IMR-90 (cell line): ENCODE results near the gene AMOTL1. TPM values are rescaled to one million over a fixed set of nuclear protein-coding genes. Genes with fewer than 3 reads are reported as not detected.

ENCODE experiments used
- ATAC-seq: fragments of 200-7000 bp; cut with Tn5 transposase; 2 replicates; pipeline ENCODE4 v1.9.1; 2020; ENCODE audit warnings: low read depth, mild to moderate bottlenecking, moderate library complexity
- BruUV-seq: library from RNA; stranded (reverse); fragments of 400-500 nt; replicated peaks from 2 replicates; lab custom pipeline; 2021; lab: Mats Ljungman, UMichigan
- CTCF ChIA-PET: fragments of 300-600 bp; formaldehyde crosslinking; extraction: SDS; loops from one replicate; lab custom pipeline; 2021; ENCODE audit warnings: antibody characterized with exemption; lab: Yijun Ruan, JAX
- POLR2A ChIA-PET: fragments of 300-600 bp; sonication (Branson Sonifier 250); formaldehyde crosslinking; loops from one replicate; lab custom pipeline; 2022; ENCODE audit warnings: antibody characterized with exemption; ENCODE audit not compliant: unreplicated experiment; lab: Charles Lee
- DNase-seq: peaks from one replicate; pipeline ENCODE4 v3.0.0; 2013
- H2AFZ ChIP-seq: replicated peaks from 2 replicates; pipeline ENCODE3; 2013; ENCODE audit warnings: low read length, mild to moderate bottlenecking; ENCODE audit not compliant: poor library complexity
- H2AK5ac ChIP-seq: 2 replicates; pipeline ENCODE4 v1.6.1; 2013; ENCODE audit warnings: low read depth, low read length, inconsistent platforms
- H2AK9ac ChIP-seq: replicated peaks from 2 replicates; pipeline ENCODE3; 2013; ENCODE audit warnings: mild to moderate bottlenecking, low read depth, low read length, moderate library complexity; ENCODE audit not compliant: poor library complexity
- H2BK120ac ChIP-seq: 2 replicates; pipeline ENCODE4 v1.6.1; 2013; ENCODE audit warnings: low read depth, low read length, inconsistent platforms
- H2BK15ac ChIP-seq: 3 replicates; pipeline ENCODE4 v1.6.1; 2013; ENCODE audit warnings: low read depth, low read length, inconsistent platforms
- H2BK20ac ChIP-seq: 2 replicates; pipeline ENCODE4 v1.6.1; 2013; ENCODE audit warnings: low read depth, mild to moderate bottlenecking, inconsistent platforms, low read length, moderate library complexity
- H2BK5ac ChIP-seq: 2 replicates; pipeline ENCODE4 v1.6.1; 2013; ENCODE audit warnings: mild to moderate bottlenecking, low read depth, low read length, inconsistent platforms; ENCODE audit not compliant: poor library complexity, severe bottlenecking
- H3K14ac ChIP-seq: replicated peaks from 2 replicates; pipeline ENCODE4 v1.6.1; 2013; ENCODE audit warnings: low read depth, low read length, inconsistent platforms
- H3K18ac ChIP-seq: 2 replicates; pipeline ENCODE4 v1.6.1; 2013; ENCODE audit warnings: low read depth, low read length, control low read depth
- H3K23ac ChIP-seq: 2 replicates; pipeline ENCODE4 v1.6.1; 2013; ENCODE audit warnings: low read depth, low read length, inconsistent platforms
- H3K27ac ChIP-seq: 2 replicates; pipeline ENCODE4 v1.5.1; 2013; ENCODE audit warnings: mild to moderate bottlenecking, control low read depth, low read length; ENCODE audit not compliant: insufficient read depth
- H3K27me3 ChIP-seq: 2 replicates; pipeline ENCODE4 v1.6.1; 2013; ENCODE audit warnings: low read length; ENCODE audit not compliant: control insufficient read depth, insufficient read depth
- H3K36me3 ChIP-seq: 2 replicates; pipeline ENCODE4 v1.6.1; 2013; ENCODE audit warnings: low read length, mixed read lengths; ENCODE audit not compliant: control insufficient read depth, insufficient read depth
- H3K4ac ChIP-seq: 2 replicates; pipeline ENCODE4 v1.6.1; 2013; ENCODE audit warnings: low read depth, low read length, inconsistent platforms
- H3K4me1 ChIP-seq: 2 replicates; pipeline ENCODE4 v1.6.1; 2013; ENCODE audit warnings: low read length, mixed read lengths; ENCODE audit not compliant: control insufficient read depth, insufficient read depth
- H3K4me2 ChIP-seq: 2 replicates; pipeline ENCODE4 v1.6.1; 2013; ENCODE audit warnings: low read depth, mild to moderate bottlenecking, control low read depth, low read length, moderate library complexity
- H3K4me3 ChIP-seq: 2 replicates; pipeline ENCODE4 v1.5.1; 2013; ENCODE audit warnings: low read depth, mild to moderate bottlenecking, control low read depth, low read length, moderate library complexity; ENCODE audit not compliant: insufficient read depth
- H3K56ac ChIP-seq: 2 replicates; pipeline ENCODE4 v1.6.1; 2013; ENCODE audit warnings: low read length, inconsistent platforms; ENCODE audit not compliant: insufficient read depth; ENCODE audit errors: extremely low read depth
- H3K79me1 ChIP-seq, 2 experiments: 2 replicates each; pipeline ENCODE4 v1.6.1; 2013; ENCODE audit warnings: low read length in 2 of 2, inconsistent platforms in 1 of 2, low read depth in 1 of 2
- H3K9ac ChIP-seq: 2 replicates; pipeline ENCODE4 v1.6.1; 2013; ENCODE audit warnings: low read depth, low read length, control low read depth
- H3K9me1 ChIP-seq: 2 replicates; pipeline ENCODE4 v1.6.1; 2013; ENCODE audit warnings: low read length, inconsistent platforms; ENCODE audit not compliant: insufficient read depth
- H3K9me3 ChIP-seq: 2 replicates; pipeline ENCODE4 v1.6.1; 2013; ENCODE audit warnings: low read length; ENCODE audit not compliant: control insufficient read depth, insufficient read depth
- H4K20me1 ChIP-seq: 2 replicates; pipeline ENCODE4 v1.6.1; 2013; ENCODE audit warnings: low read length, inconsistent platforms; ENCODE audit not compliant: insufficient read depth
- H4K5ac ChIP-seq: 2 replicates; pipeline ENCODE4 v1.6.1; 2013; ENCODE audit warnings: mild to moderate bottlenecking, low read depth, low read length, control low read depth
- H4K8ac ChIP-seq, 2 experiments: 2 replicates each; pipeline ENCODE4 v1.6.1; 2013; ENCODE audit warnings: low read depth in 2 of 2, low read length in 2 of 2, control low read depth in 1 of 2, inconsistent platforms in 1 of 2
- H4K91ac ChIP-seq: 2 replicates; pipeline ENCODE4 v1.6.1; 2013; ENCODE audit warnings: low read depth, low read length, inconsistent platforms; ENCODE audit not compliant: insufficient read depth
- BHLHE40 ChIP-seq: fragments of 150-350 bp; IDR thresholded peaks from 2 replicates; pipeline ENCODE4 v1.6.1; 2016; ENCODE audit warnings: mild to moderate bottlenecking, low read depth, low read length
- CEBPB ChIP-seq: IDR thresholded peaks from 2 replicates; pipeline ENCODE4 v1.6.1; 2012; ENCODE audit warnings: low read depth, low read length, improper control_type of control experiment
- CHD1 ChIP-seq: IDR thresholded peaks from 2 replicates; pipeline ENCODE4 v1.6.1; 2012; ENCODE audit warnings: low read depth, low read length, improper control_type of control experiment
- CTCF ChIP-seq: conservative IDR thresholded peaks from 2 replicates; pipeline ENCODE4 v1.5.1; 2012; ENCODE audit warnings: mild to moderate bottlenecking, low read depth, low read length, improper control_type of control experiment
- ELK1 ChIP-seq: fragments of 150-350 bp; IDR thresholded peaks from 2 replicates; pipeline ENCODE4 v1.6.1; 2016; ENCODE audit warnings: low read depth, mild to moderate bottlenecking, low read length, moderate library complexity, borderline replicate concordance
- FOS ChIP-seq: fragments of 150-350 bp; IDR thresholded peaks from 2 replicates; pipeline ENCODE4 v1.6.1; 2016; ENCODE audit warnings: low read depth, low read length
- MAFK ChIP-seq: IDR thresholded peaks from 2 replicates; pipeline ENCODE4 v1.6.1; 2012; ENCODE audit warnings: low read depth, low read length, improper control_type of control experiment
- MAZ ChIP-seq: IDR thresholded peaks from 2 replicates; pipeline ENCODE4 v1.6.1; 2012; ENCODE audit warnings: low read depth, mild to moderate bottlenecking, low read length, improper control_type of control experiment, moderate library complexity, borderline replicate concordance
- MXI1 ChIP-seq: IDR thresholded peaks from 2 replicates; pipeline ENCODE4 v1.6.1; 2012; ENCODE audit warnings: low read depth, mild to moderate bottlenecking, low read length, moderate library complexity, borderline replicate concordance
- NFE2L2 ChIP-seq: fragments of 150-350 bp; IDR thresholded peaks from 2 replicates; pipeline ENCODE4 v1.6.1; 2016; ENCODE audit warnings: low read depth, mild to moderate bottlenecking, low read length
- POLR2A ChIP-seq: IDR thresholded peaks from 2 replicates; pipeline ENCODE4 v1.6.1; 2012; ENCODE audit warnings: mild to moderate bottlenecking, low read depth, low read length
- RAD21 ChIP-seq: IDR thresholded peaks from 2 replicates; pipeline ENCODE4 v1.6.1; 2012; ENCODE audit warnings: low read length, improper control_type of control experiment
- RCOR1 ChIP-seq: IDR thresholded peaks from 2 replicates; pipeline ENCODE4 v1.6.1; 2012; ENCODE audit warnings: mild to moderate bottlenecking, low read length, improper control_type of control experiment; ENCODE audit not compliant: insufficient replicate concordance
- RFX5 ChIP-seq: IDR thresholded peaks from 2 replicates; pipeline ENCODE4 v1.8.0; 2012; ENCODE audit warnings: low read depth, mild to moderate bottlenecking, low read length, moderate library complexity
- SMC3 ChIP-seq: fragments of 150-350 bp; IDR thresholded peaks from 2 replicates; pipeline ENCODE4 v1.6.1; 2016; ENCODE audit warnings: low read depth, mild to moderate bottlenecking, antibody characterized with exemption, low read length, moderate library complexity
- WGBS, 2 experiments: methylation state at CpG; one replicate each; pipeline versions ENCODE4 v1.1.5 to v1.1.7; 2013; ENCODE audit warnings: missing lambda C conversion rate in 2 of 2; ENCODE audit not compliant: insufficient read length in 1 of 2; ENCODE audit errors: extremely low coverage in 2 of 2; 5-methylcytosine and 5-hydroxymethylcytosine counted together
- dilution Hi-C: fragments of 300-500 bp; cut with HindIII; formaldehyde crosslinking; loops from one replicate; pipeline ENCODE4 v1.14.3; 2018; ENCODE audit warnings: low sequenced_read_pairs; ENCODE audit not compliant: unreplicated experiment
- in situ Hi-C: fragments of 300-500 bp; cut with MboI; formaldehyde crosslinking; loops from 3 replicates; pipeline ENCODE4 v1.14.3; 2019; ENCODE audit warnings: low sequenced_read_pairs, inconsistent platforms, mixed read lengths
- intact Hi-C: fragments of 100-400 bp; cut with micrococcal nuclease; formaldehyde crosslinking; loops from 2 replicates; pipeline ENCODE4 v1.10.0; 2022
- polyA plus RNA-seq, 3 experiments: library from polyadenylated mRNA; depleted of rRNA; stranded (reverse); fragments of >200 nt; gene quantifications; 2 replicates each; pipeline ENCODE4 v1.2.3, GENCODE V29; 2012; ENCODE audit warnings: low replicate concordance in 1 of 3
- total RNA-seq: library from RNA; depleted of rRNA; stranded (reverse); fragments of >200 nt; gene quantifications from 2 replicates; pipeline ENCODE4 v1.2.3, GENCODE V29; 2012
- TF ChIP-seq, protein P1 (sequence below): fragments of 150-350 bp; IDR thresholded peaks from 2 replicates; pipeline ENCODE4 v1.6.1; 2017; ENCODE audit warnings: mild to moderate bottlenecking, antibody characterized with exemption, low read length, low read depth

AMOTL1 gene
- total and polyA plus RNA-seq, 2 of the 4 experiments (the other 2 are of a cell fraction), result 18.6 to 49.5 TPM

- TF ChIP-seq NFE2L2, result no peak
- no peak for TF ChIP-seq FOS
- no peak for TF ChIP-seq RCOR1
- TF ChIP-seq CHD1, result no peak
- TF ChIP-seq, protein P1, sequence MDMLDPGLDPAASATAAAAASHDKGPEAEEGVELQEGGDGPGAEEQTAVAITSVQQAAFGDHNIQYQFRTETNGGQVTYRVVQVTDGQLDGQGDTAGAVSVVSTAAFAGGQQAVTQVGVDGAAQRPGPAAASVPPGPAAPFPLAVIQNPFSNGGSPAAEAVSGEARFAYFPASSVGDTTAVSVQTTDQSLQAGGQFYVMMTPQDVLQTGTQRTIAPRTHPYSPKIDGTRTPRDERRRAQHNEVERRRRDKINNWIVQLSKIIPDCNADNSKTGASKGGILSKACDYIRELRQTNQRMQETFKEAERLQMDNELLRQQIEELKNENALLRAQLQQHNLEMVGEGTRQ, result no peak
- no peak for TF ChIP-seq ELK1
- no peak for TF ChIP-seq CEBPB
- TF ChIP-seq CTCF, result no peak
- TF ChIP-seq MAFK, result no peak
- no peak for TF ChIP-seq SMC3
- TF ChIP-seq BHLHE40, result no peak
- no peak for TF ChIP-seq MXI1
- TF ChIP-seq POLR2A, result no peak
- TF ChIP-seq RFX5, result no peak
- no peak for TF ChIP-seq MAZ
- TF ChIP-seq RAD21, result no peak
- peaks cover 10% of the 10 kb centered on the region for H3K4me1 ChIP-seq
- no TSS peak for BruUV-seq
- H2BK15ac ChIP-seq, result no peak overlapping the region
- H3K27me3 ChIP-seq, result no peaks in the 10 kb centered on the region
- ChIA-PET POLR2A (no interaction called here), CTCF (interaction anchor here (1.3 to 2.3 kb wide), 2 partner anchors 14 kb away, joined by 4 to 8 read pairs; no protein-coding TSS in a partner anchor)
- H2AK5ac ChIP-seq, result no peak overlapping the region
- no peak overlapping the region for H3K14ac ChIP-seq
- H2BK120ac ChIP-seq, result no peak overlapping the region
- intact Hi-C loops (no loop called here), dilution Hi-C loops (no loop called here), in situ Hi-C loops (loop anchor here (25.0 kb wide), 1 partner anchor 618 kb away; the partner anchor contains the start of gene PANX1)
- no peak overlapping the region for H2BK5ac ChIP-seq
- H3K23ac ChIP-seq, result no peak overlapping the region
- DNase-seq (no peak), ATAC-seq (no peak)
- no peak overlapping the region for H2AK9ac ChIP-seq
- no peaks in the 10 kb centered on the region for H3K79me1 ChIP-seq
- no peak overlapping the region for H4K5ac ChIP-seq
- no peak overlapping the region for H3K4ac ChIP-seq
- H2AFZ ChIP-seq, result no peak overlapping the region
- no peak overlapping the region for H3K18ac ChIP-seq
- no peak overlapping the region for H4K8ac ChIP-seq
- no peaks in the 10 kb centered on the region for H4K20me1 ChIP-seq
- H4K91ac ChIP-seq, result no peak overlapping the region
- WGBS, 2 experiments, result 80% methylated on average over 1 of the region's 11 CpGs; no CpG with 5 or more reads in 1 of the 2 experiments
- no peak overlapping the region for H2BK20ac ChIP-seq
- no peak overlapping the region for H3K4me2 ChIP-seq
- no peak overlapping the region for H3K56ac ChIP-seq
- H3K9me3 ChIP-seq, result no peaks in the 10 kb centered on the region
- H3K9ac ChIP-seq, result no peak overlapping the region
- H3K9me1 ChIP-seq, result no peaks in the 10 kb centered on the region; the same call in 1 of the 2 replicates
- no peak overlapping the region for H3K27ac ChIP-seq
- H3K36me3 ChIP-seq, result no peaks in the 10 kb centered on the region
- H3K4me3 ChIP-seq, result no peak overlapping the region
Measured at GRCh38 chr11:94755494-94755893, 12.7 kb upstream of the AMOTL1 start.
